ENCODE measurements around the gene CCDC54.

The CCDC54 gene

GRCh38 chr3:107382631-107383030, 5.4 kb downstream of the CCDC54 start:
- TF ChIP-seq CTCF (conservative IDR thresholded peaks at IDR 0.05; ENCODE audit: low read depth), result no peak
- H3K27ac ChIP-seq, result no peak overlapping the region
- ChIA-PET CTCF (no interaction called here), POLR2A (ENCODE audit: low non-redundant PET) (no interaction called here)
- no peak for DNase-seq (ENCODE audit: low spot score)

GRCh38 chr3:107384428-107384827, 7.2 kb downstream of the CCDC54 start:
- no peak for TF ChIP-seq CTCF (conservative IDR thresholded peaks at IDR 0.05; ENCODE audit: low read depth)

GRCh38 chr3:107384907-107385306, 7.7 kb downstream of the CCDC54 start:
- DNase-seq (ENCODE audit: low spot score), result no peak
- TF ChIP-seq CTCF (conservative IDR thresholded peaks at IDR 0.05; ENCODE audit: low read depth), result no peak
- ChIA-PET CTCF (interaction anchor here (0.5 kb wide), 1 partner anchor 543 kb away, joined by 3 read pairs; no protein-coding TSS in a partner anchor), POLR2A (ENCODE audit: low non-redundant PET) (no interaction called here)
- no peak overlapping the region for H3K27ac ChIP-seq

More at GRCh38 chr3:107384428-107384827, 7.2 kb downstream of the CCDC54 start:
- no peak overlapping the region for H3K27ac ChIP-seq
- CTCF ChIA-PET, result no interaction called here
- POLR2A ChIA-PET (ENCODE audit: low non-redundant PET), result no interaction called here
- DNase-seq (ENCODE audit: low spot score), result no peak

DNA sequence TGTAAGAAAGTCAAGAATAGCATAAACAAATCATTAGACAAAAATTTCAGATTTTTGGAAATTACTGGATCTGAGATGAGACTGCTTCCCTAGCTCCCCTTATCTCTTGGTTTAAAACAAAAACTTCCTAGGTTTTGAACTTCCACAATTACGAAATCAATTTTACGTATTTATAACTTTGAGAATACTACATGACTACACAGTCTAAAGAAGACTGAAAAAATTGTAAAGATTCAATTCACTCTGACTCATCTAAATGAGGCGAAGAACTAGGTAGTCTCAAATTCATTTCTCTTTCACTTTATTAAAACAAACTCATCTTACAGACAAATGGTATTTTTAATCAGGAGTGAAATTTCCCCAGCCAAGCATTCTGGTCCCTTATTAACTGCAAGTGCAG, 10.3 kb downstream of the CCDC54 start:
- TF ChIP-seq CTCF (conservative IDR thresholded peaks at IDR 0.05; ENCODE audit: low read depth), result no peak
- ChIA-PET POLR2A (ENCODE audit: low non-redundant PET) (no interaction called here), CTCF (no interaction called here)
- H3K27ac ChIP-seq, result no peak overlapping the region
- no peak for DNase-seq (ENCODE audit: low spot score)

GRCh38 chr3:107392549-107393165, 15.4 kb downstream of the CCDC54 start:
- TF ChIP-seq CTCF (conservative IDR thresholded peaks at IDR 0.05; ENCODE audit: low read depth), result no peak
- DNase-seq (ENCODE audit: low spot score), result peak; percentile 81
- no peak overlapping the region for H3K27ac ChIP-seq
- CTCF ChIA-PET, result no interaction called here
- POLR2A ChIA-PET (ENCODE audit: low non-redundant PET), result no interaction called here

DNA sequence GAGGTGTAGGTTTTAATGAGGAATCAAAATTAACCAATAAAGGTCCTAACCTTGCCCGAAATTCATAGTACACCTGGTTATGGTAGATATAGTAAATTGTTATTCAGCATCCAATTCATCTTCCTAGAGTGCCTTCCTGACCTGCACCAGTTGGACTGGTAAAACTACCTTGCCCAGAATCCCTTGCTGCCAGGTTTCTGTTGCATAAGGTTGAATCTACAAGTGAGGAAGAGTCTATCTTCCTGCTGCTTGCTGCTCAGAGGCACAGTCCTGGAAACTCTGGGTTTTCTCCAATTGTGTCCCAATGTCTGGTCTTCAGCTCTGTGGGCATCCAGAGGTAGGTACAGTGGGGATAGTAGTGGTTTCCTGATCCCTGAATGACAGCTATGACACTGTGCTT, 17.3 kb downstream of the CCDC54 start:
- no peak overlapping the region for H3K27ac ChIP-seq
- no peak for TF ChIP-seq CTCF (conservative IDR thresholded peaks at IDR 0.05; ENCODE audit: low read depth)
- peak; percentile 12 for DNase-seq (ENCODE audit: low spot score)
- CTCF ChIA-PET, result no interaction called here
- POLR2A ChIA-PET (ENCODE audit: low non-redundant PET), result no interaction called here

All from RWPE1 (cell line).